HG03457 (cell line): ENCODE results near the gene MRGPRG.

Experiments used
- ATAC-seq: cut with Tn5 transposase; IDR thresholded peaks from one replicate; pipeline ENCODE4 v1.9.1; 2021; ENCODE audit warnings: moderate number of reproducible peaks; ENCODE audit not compliant: unreplicated experiment

MRGPRG gene

DNA sequence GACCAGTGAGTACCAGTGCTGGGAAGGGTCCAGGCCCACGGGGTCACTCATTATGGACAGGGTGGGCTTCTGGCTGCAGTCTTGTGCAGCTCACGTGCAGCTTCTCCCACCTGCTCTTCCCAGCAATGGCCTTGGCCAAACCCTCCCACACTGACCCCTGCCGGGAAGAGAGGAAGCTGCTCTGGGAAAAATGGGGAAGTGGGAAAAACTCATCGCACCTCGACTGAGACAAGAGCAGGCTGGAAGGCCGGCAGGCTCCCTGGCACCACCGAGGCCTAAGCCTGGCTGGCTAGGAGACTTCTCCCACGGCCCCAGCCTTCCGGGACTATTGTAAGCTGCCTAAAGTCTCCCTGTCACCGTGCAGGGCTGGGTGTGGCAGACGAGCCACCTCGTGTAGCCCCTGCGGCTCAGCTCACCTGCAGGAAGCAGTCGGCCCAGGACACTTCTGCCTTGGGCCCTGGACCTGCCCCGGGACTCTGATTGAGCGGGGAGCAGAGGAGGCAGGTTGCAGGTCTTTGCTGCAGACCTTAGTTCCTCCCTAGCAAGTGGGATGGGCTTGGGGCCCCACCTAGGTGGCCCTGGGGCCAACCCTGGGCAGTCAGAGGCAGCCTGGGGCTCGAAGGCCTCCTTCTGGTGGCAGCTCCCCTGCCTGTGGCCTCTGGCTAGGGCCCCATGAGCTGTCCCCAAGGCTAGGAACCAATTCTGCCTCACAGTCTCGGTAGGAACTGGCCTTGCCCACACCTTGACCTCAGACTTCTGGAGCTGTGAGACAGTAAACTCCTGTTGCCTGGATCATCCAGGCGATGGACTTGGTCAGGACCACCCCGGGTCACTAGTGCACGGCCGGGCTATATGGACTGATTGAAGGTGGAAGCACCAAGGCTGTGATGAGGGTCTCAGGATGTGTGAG, 23.1 kb downstream of the MRGPRG start:
- ATAC-seq: no peak

GRCh38 chr11:3194016-3194816, 24.4 kb downstream of the MRGPRG start:
- no peak for ATAC-seq

DNA sequence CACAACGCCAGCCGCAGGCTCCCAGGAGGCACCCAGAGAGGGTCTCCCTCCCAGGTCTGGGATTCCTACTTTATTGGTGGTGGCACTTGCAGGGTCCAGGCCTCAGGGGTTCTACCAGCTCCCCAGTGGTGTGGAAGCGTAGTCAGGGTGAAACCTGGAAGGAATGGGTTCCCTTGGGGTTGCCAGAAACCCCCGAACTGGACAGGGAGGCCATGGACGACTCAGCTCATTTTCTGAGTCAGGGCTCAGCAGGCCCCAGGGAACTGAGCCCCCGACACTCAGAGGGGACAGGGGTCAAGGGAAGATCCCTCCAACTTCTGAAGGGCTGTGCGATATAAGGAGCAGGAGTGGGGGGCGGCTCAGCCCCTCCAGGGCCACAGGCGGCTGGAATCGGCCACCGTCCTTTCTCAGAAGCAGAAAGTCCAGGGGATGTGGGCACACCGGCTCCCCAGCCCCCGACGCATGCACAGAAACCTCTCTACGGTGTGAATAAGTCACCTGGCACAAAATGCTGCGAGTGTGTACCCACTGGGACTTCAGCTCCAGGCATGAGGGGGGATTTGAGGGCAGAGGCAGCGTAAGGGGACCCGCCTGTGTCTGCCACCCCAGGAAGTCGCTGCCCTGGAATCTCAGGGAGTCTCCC, 25.1 kb downstream of the MRGPRG start:
- no peak for ATAC-seq

DNA sequence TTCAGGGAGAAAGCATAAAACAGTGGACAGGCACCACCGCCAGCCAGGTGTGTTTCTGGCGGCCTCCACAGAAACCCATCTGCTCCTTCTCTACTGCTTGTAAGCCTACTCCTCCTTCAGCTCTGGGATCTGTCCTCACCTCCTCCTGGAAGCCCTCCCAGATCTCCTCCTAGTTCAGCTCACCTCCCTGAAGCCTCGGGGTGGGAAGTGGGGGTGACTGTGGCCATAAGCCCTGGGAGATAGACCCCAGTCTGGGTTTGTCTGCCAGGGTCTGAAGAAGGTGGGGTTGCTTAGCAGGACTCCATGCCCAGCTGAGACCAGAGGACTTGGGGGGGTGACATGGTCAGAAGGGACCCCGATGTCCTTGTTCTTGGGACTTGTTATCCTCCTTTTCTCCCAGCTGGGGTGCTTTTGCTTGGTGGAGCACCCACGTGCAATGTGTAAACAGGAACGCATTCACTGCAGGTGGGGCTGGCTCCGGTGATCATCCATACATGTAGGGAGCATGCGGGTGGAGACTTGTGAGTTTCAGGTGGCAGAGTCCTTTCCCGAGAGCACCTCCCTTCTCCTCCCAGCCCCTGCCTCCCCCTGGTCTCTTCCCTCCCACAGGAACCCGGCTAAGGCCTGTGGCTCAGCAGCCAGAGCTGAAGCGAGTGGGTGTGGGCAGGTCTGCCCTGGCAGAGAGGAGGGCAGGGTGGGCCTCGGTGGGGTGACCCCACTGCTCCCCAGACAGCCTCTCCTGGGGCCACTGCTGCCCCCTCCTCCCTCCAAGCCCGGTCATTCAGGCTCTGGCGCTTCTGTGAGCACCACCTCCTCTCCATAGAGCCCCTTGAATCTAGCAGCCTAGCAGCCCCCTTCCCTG, 25.9 kb downstream of the MRGPRG start:
- ATAC-seq: no peak

GRCh38 chr11:3191586-3192324, 26.9 kb downstream of the MRGPRG start:
- ATAC-seq: no peak

- ATAC-seq: no peak
These were observed 28.0 kb downstream of the MRGPRG start for GRCh38 chr11:3190600-3190999.

- no peak for ATAC-seq
These were observed 28.6 kb downstream of the MRGPRG start for GRCh38 chr11:3189886-3190583.

GRCh38 chr11:3189196-3189843, 29.3 kb downstream of the MRGPRG start:
- no peak for ATAC-seq

GRCh38 chr11:3188496-3189195, 30.0 kb downstream of the MRGPRG start:
- no peak for ATAC-seq

DNA sequence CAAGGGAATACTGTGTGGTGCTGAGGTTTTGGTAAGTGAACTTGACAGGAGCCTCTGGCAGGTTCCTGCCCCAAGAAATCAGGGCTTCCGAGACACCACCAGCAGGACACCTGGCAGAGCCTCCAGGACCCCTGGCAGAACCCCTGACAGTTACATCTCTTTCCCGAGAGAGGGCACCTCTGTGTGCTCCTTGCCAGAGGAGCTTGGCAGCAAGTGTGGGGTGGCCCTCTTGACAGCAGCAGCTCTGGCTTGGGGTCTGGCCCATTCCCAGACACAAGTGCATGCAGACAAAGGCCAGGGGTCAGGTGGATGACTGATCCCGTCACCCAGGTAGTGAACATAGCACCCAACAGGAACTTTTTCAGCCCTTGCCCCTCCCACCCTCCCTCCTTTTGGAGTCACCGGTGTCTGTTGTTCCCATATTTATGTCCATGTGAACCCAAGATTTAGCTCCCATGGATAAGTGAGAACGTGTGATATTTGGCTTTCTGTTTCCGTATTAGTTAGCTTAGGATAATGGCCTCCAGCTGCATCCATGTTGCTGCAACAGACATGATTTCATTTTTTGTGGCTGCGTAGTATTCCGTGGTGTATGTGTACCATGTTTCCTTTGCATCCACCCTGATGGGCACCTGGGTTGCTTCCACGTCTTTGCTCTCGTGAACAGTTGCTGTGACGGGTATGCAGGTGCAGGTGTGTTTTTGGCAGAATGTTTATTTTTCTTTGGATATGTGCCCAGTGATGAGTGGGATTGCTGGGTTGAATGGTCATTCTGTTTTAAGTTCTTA, 32.3 kb downstream of the MRGPRG start:
- no peak for ATAC-seq

DNA sequence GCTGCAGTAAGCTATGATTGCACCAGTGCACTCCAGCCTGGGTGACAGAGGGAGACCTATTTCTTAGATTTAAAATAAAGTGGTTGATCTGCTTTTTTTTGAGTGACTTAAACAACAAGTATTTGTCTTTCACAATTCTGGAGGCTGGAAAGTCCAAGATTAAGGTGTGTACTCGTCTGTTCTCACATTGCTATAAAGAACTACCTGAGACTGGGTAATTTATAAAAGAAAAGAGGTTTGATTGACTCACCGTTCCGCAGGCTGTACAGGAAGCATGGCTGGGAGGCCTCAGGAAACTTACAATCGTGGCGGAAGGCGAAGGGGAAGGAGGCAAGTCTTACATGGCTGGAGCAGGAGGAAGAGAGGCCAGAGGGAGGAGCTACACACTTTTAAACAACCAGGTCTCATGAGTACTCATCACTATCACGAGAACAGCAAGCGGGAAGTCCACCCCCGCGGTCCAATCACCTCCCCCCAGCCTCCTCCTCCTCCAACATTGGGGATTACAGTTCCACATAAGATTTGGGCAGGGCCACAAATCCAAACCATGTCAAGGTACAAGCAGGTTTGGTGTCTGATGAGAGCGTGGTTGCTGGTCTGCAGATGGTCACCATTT, 33.8 kb downstream of the MRGPRG start:
- ATAC-seq: no peak

- no peak for ATAC-seq
These were observed 35.1 kb downstream of the MRGPRG start for GRCh38 chr11:3183523-3183922.

DNA sequence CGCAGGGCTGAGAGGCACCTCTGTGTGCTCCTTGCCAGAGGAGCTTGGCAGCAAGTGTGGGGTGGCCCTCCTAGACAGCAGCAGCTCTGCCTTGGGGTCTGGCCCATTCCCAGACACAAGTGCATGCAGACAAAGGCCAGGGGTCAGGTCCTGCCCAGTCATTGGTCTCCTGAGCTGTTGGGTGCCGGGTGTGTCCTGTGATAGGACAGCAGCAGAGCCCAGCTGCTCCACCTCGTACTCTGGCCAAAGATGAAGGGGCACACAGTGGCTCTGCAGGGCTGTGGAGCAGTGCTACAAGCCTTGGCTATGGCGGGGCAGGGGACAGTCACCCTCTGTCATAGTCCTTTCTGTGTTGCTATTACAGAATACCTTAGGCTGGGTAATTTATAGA, 36.2 kb downstream of the MRGPRG start:
- no peak for ATAC-seq

- no peak for ATAC-seq
These were observed 36.7 kb downstream of the MRGPRG start for GRCh38 chr11:3181725-3182461.

DNA sequence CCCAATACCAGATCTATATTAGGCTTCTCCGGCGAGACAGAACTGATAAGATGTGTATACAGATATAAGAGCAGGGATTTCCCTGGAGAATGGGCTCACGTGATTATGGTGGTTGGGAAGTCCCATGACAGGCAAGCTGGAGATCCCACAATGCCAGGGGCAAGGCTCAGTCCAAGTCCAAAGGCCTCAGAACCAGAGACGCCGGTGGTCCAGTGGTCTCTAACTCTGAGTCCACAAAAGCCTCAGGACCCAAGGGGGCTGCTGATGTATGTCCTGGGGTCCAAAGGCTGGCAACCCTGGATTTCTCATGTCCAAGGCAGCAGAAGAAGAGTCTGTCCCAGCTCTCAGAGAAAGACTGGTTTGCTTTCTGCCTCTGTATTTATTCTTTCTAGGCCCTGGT, 37.7 kb downstream of the MRGPRG start:
- no peak for ATAC-seq

DNA sequence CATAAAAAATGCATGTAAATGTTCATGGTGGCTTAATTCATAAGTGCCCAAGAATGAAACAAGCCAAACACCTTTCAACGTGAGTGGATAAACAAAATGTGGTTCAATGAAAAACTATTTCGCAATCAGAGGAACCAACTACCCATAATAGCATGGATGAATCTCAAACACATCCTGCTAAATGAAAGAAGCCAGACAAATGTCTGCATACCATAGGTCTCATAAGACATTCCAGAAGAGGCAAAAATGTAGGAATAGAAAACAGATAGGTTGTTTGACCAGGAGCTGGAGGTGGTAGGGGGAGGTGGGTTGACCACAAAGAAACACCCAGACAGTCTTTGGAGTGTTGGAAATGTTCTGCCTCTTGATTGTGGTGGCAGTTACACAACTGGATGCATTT, 40.3 kb downstream of the MRGPRG start:
- ATAC-seq: no peak
